GM19463 (cell line): ENCODE results near the gene ELK4.

Experiments
- ATAC-seq: cut with Tn5 transposase; IDR thresholded peaks from one replicate; pipeline ENCODE4 v1.9.1; 2021; ENCODE audit warnings: mild to moderate bottlenecking, moderate library complexity; ENCODE audit not compliant: unreplicated experiment

The ELK4 gene

DNA sequence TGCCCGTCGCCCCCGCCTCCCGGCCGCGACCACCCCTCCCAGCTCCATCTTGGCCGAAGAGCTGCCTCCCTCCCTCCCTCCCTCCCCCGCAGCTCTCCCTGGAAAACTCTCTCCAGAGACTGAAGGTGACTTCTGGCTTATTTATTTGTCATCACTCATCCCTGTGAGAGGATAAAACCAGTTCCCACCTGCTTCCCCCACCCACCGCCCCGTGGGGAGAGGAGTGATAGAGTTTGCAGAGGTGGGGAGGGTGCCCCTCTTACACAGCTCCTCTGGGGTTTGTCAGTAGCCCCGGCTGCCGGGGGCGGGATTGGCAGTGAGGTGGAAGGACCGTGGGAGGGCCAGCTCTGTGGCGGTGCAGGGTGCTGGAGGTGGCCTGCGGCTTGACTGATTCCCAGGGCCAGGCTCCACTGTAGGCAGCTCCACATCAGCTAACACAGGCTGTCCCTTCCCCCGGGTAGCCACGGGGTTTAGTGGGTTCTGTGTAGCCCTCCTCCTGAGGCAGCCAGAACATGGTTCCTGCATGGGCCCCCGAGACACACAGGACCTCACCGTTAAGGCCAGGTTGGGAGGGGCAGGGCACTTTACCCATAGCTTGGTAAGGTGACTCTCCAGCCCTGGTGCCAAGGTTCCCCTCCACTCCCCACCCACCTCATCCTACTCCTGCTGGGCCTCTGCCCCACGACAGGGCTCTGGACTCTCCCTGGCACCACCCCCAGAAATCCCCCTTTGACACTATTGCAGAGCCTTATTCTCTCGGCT, 62.2 kb downstream of the ELK4 start:
- ATAC-seq = no peak

DNA sequence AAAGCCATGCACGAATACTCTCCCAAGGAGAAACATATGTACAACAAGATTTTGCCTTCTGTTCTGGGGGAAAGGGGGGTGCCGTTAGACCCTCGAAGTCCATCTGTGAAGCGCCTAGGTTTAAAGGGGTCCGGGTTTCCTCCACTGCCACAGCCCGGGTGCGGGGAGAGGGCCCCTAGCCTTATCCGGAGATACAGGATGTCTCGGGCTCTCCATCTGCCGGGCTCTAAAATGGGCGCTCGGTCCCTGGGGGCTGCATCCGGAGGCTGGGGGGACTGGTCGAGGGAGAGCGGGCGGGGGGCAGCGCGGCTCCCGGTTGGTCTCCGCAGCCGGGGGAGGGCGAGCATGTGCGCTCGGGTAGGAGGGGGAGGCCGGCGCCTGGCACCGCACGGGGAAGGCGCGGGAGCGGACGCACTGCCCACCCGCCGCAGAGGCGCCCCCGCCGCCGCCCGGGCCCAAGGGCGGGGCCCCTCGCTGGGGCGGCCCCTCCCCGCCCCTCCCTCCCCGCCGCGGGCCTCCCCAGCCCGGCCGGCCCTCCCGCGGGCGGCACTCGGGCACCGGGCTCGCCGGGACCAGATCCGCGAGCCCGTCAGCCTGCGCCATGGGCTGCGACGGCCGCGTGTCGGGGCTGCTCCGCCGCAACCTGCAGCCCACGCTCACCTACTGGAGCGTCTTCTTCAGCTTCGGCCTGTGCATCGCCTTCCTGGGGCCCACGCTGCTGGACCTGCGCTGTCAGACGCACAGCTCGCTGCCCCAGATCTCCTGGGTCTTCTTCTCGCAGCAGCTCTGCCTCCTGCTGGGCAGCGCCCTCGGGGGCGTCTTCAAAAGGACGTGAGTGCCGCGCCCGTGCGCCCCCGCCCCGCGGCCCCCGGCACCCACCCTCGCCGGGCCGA, 63.1 kb downstream of the ELK4 start:
- ATAC-seq = no peak

DNA sequence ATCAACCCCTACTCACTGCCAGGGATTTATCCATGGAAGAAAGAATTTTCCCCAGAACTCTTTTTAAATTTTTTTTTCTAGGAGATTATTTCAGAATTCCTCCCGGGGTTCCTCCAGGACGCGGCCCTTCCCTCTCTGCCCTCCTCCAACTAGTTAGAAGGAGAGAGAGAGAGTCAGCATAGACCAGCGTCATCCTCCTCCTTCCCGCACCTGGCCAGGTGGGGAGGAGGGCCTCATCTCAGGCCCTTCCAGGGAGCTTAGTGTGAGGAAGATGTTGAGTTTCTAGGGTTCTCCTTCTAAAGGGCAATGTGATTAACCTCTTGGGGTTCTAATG, 63.7 kb downstream of the ELK4 start:
- ATAC-seq = no peak

DNA sequence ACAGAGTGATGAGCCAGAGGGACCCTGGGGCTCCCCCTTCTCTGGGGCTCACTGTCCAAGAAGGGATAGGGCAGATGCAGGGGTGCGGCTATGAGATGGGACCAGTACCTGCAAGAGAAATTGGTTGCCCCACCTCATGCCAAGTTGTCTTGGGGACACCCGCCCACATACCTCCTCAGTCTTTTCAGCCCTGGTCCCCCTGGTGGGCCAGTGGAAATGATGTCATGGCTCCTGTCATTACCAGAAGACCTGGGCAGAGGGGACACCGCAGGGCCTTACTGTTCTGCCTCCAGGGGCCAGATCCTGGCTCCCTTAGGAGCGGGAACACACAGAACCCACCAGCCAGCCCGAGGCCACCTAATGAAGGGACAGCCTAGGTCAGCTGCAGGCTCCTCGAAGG, 64.1 kb downstream of the ELK4 start:
- no peak for ATAC-seq

DNA sequence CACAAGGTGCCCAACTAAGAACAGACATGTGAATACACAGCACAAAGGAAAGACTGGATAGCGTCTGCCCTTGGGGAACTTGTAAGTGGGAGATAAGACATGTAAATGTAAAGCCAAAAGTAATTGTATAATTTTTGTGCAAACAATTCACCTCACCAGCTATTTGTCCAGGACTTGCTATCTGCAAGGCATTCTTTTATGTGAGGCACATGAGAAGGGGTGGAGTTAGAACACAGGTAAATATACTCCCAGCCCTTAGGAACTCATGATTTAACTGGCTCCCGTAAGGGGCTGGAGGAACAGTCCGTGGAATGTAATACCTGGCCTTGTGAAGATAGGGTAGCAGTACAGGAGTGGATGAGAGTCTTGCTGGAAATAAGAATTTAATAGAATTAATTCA, 66.0 kb downstream of the ELK4 start:
- no peak for ATAC-seq

DNA sequence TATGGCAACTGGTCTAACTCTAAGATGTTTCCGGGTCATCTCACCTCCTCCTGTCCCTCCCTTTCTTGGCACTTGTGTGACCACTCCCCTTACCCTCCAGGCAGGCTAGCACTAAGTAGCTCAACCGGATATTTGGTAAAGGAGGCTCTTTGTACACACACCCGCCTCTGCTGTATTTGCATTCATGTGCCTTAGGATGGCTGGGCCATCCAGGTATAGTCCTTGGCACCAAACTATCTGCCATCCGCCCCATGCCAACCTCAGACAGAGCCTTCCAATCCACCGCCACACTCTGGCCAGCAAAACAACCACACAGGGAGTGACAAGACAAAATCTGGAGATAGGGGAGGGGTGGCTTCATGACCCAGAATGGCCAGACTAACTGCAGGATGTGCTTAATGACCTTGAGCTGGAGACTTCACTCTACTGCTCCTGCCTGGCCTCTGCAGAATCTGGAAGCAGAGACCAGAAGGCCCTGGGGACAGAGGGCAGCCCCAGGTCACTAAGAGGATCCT, 67.8 kb downstream of the ELK4 start:
- ATAC-seq = no peak

DNA sequence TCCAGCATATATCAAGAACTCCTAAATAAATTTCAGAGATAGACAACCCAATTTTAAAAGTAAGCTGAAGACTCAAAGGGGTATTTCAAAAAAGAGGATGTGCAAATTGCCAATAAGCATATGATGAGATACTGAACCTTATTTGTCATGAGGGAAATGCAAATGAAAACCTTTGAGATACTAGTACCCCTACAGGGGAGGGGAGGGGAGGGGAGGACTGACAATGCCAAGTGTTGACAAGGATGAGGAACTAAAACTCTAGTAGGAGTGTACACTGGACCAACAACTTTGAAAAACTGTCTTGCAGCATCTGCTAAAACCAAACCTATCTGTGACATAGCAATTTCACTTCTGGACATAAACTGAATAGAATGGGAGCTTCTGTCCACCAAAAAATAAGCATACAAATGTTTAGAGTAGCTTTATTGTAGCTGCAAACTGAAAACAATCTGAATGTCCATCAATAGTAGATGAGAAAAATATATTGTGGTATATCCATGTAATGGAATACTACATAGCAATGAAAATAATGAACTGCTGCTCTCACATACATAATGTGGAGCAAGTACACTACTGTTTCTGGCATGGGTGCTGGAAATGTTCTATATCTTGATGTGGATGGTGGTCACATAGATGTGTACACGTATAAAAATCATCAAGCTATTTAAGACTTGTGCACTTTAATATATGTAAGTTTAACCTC, 70.2 kb downstream of the ELK4 start:
- ATAC-seq = no peak
